LNCAP (cell line): Measurements from ENCODE around the gene NR2C2.

Experiments used
- CTCF ChIP-seq: fragments of 450-650 bp; IDR thresholded peaks from 2 replicates; pipeline ENCODE4 v1.5.1; 2017; ENCODE audit warnings: mild to moderate bottlenecking

The NR2C2 gene

GRCh38 chr3:14957925-14958324, 10.5 kb downstream of the NR2C2 start:
- no peak for TF ChIP-seq CTCF

- no peak for TF ChIP-seq CTCF
Measured at GRCh38 chr3:14959359-14959943, 12.1 kb downstream of the NR2C2 start.

- no peak for TF ChIP-seq CTCF
Measured at GRCh38 chr3:14962762-14963161, 15.4 kb downstream of the NR2C2 start.

GRCh38 chr3:14967285-14967684, 19.9 kb downstream of the NR2C2 start:
- TF ChIP-seq CTCF: no peak

GRCh38 chr3:14969671-14970070, 22.3 kb downstream of the NR2C2 start:
- TF ChIP-seq CTCF: no peak

- TF ChIP-seq CTCF: no peak
Measured at GRCh38 chr3:14976317-14976716, 28.9 kb downstream of the NR2C2 start.

- no peak for TF ChIP-seq CTCF
Measured at GRCh38 chr3:14980689-14981088, 33.3 kb downstream of the NR2C2 start.

- TF ChIP-seq CTCF: no peak
Measured at GRCh38 chr3:14984581-14985113, 37.3 kb downstream of the NR2C2 start.
